ENCODE measurements around the gene HSH2D. TPM values are rescaled to one million over a fixed set of nuclear protein-coding genes. Genes with fewer than 3 reads are reported as not detected.

The HSH2D gene
- total and polyA plus RNA-seq, 10 of the 15 experiments (the other 5 are each of a cell fraction or from before 2014, with no cell fraction given) = 22.0 to 145 (median 89.3) TPM

DNA sequence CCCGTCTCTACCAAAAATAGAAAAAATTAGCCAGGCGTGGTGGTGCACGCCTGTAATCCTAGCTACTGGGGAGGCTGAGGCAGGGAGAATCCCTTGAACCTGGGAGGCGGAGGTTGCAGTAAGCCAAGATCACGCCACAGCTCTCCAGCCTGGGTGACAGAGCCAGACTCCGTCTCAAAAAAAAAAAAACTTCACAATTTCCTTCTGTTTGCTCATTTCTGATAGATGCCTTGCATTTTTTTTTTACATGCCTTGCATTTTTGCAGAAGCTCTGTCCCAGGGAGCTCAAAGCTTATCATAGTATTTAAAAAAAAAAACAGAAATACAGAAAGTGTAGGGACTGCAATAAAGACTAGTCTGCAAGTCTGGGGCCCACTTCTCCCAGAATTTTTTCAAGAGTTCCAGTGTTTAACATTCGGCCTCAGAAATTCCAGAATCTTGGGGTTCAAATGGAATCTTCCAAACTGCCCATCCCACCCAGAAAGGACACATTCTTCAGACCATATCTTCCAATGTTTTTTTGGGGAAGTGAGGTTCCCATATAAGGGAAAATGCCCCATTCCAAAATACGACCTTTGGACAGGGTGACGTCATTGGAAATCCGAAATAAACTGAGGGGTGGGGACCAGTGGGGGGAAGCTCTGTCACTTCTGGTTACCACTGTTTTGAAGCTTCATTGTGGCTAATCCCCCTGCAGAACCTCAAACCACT, 49.0 kb upstream of the HSH2D start:
- H2AFZ ChIP-seq (ENCODE audit: control insufficient read depth, low read depth, low read length) = no peak overlapping the region
- H3K79me2 ChIP-seq (ENCODE audit: control insufficient read depth, insufficient read depth, low read length) = no peaks in the 10 kb centered on the region; the same call in none of the 2 replicates
- 82% methylated on average over 10 of the region's 10 CpGs for WGBS (ENCODE audit: insufficient coverage, insufficient replicate concordance, low lambda C conversion rate, missing lambda C conversion rate)
- no peaks in the 10 kb centered on the region for H3K27me3 ChIP-seq (replicated peaks in 1 of 2; ENCODE audit: control insufficient read depth in 2 of 2, insufficient read depth in 2 of 2, low read length in 1 of 2)
- intact Hi-C loops (cut with micrococcal nuclease; ENCODE audit: unreplicated experiment) = no loop called here
- H3K4me1 ChIP-seq (ENCODE audit: control insufficient read depth, insufficient read depth, low read length) = no peaks in the 10 kb centered on the region
- ChIA-PET POLR2A (interaction anchor here (0.6 to 2.0 kb wide), 9 partner anchors 9 to 849 kb away, joined by 3 to 10 read pairs (median 3); partner anchors contain the start of gene RAB8A), RAD21 (ENCODE audit: unreplicated experiment) (no interaction called here), CTCF (interaction anchor here (0.8 to 1.7 kb wide), 7 partner anchors 8 to 78 kb away, joined by 3 to 7 read pairs (median 3); no protein-coding TSS in a partner anchor), SMC1A (ENCODE audit: uncharacterized antibody, unreplicated experiment) (interaction anchor here (1.3 to 1.4 kb wide), 2 partner anchors 8 to 15 kb away, joined by 4 to 6 read pairs; no protein-coding TSS in a partner anchor)
- BruUV-seq (replicated peaks) = TSS peak; percentile 13
- in situ Hi-C loops (cut with MboI) = no loop called here
- FAIRE-seq = no peak
- no peak for DNase-seq (ENCODE audit: low read depth, low spot score)
- TF ChIP-seq, protein P1, sequence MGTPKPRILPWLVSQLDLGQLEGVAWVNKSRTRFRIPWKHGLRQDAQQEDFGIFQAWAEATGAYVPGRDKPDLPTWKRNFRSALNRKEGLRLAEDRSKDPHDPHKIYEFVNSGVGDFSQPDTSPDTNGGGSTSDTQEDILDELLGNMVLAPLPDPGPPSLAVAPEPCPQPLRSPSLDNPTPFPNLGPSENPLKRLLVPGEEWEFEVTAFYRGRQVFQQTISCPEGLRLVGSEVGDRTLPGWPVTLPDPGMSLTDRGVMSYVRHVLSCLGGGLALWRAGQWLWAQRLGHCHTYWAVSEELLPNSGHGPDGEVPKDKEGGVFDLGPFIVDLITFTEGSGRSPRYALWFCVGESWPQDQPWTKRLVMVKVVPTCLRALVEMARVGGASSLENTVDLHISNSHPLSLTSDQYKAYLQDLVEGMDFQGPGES (IDR thresholded peaks at IDR 0.05) = no peak
- TF ChIP-seq, protein P2, sequence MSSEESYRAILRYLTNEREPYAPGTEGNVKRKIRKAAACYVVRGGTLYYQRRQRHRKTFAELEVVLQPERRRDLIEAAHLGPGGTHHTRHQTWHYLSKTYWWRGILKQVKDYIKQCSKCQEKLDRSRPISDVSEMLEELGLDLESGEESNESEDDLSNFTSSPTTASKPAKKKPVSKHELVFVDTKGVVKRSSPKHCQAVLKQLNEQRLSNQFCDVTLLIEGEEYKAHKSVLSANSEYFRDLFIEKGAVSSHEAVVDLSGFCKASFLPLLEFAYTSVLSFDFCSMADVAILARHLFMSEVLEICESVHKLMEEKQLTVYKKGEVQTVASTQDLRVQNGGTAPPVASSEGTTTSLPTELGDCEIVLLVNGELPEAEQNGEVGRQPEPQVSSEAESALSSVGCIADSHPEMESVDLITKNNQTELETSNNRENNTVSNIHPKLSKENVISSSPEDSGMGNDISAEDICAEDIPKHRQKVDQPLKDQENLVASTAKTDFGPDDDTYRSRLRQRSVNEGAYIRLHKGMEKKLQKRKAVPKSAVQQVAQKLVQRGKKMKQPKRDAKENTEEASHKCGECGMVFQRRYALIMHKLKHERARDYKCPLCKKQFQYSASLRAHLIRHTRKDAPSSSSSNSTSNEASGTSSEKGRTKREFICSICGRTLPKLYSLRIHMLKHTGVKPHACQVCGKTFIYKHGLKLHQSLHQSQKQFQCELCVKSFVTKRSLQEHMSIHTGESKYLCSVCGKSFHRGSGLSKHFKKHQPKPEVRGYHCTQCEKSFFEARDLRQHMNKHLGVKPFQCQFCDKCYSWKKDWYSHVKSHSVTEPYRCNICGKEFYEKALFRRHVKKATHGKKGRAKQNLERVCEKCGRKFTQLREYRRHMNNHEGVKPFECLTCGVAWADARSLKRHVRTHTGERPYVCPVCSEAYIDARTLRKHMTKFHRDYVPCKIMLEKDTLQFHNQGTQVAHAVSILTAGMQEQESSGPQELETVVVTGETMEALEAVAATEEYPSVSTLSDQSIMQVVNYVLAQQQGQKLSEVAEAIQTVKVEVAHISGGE (CRISPR knock-in tag; IDR thresholded peaks at IDR 0.05) = no peak
- TF ChIP-seq ATF7 (IDR thresholded peaks at IDR 0.05; ENCODE audit: low read depth) = peak; percentile 70
- no peak for TF ChIP-seq ZSCAN29 (IDR thresholded peaks at IDR 0.05)
- TF ChIP-seq EP300 (IDR thresholded peaks at IDR 0.05; ENCODE audit: borderline replicate concordance in 1 of 2, control insufficient read depth in 1 of 2, low read depth in 2 of 2, low read length in 2 of 2) = no peak
- TF ChIP-seq TCF12 (IDR thresholded peaks at IDR 0.05; ENCODE audit: low read depth, low read length) = no peak
- no peak overlapping the region for H3K4me3 ChIP-seq
- peaks cover 39 to 81% of the 10 kb centered on the region in 2 experiments for H3K36me3 ChIP-seq (ENCODE audit: control insufficient read depth in 2 of 2, insufficient read depth in 2 of 2, low read length in 1 of 2)
- H4K20me1 ChIP-seq (ENCODE audit: control insufficient read depth, insufficient read depth) = no peaks in the 10 kb centered on the region
- no peak overlapping the region for H3K4me2 ChIP-seq (ENCODE audit: control insufficient read depth, insufficient read depth)
- H3K9ac ChIP-seq (ENCODE audit: control insufficient read depth, insufficient read depth, low read length) = no peak overlapping the region
- no peak overlapping the region for H3K27ac ChIP-seq (ENCODE audit: control insufficient read depth, insufficient read depth)
- no peaks in the 10 kb centered on the region for H3K9me3 ChIP-seq (replicated peaks; ENCODE audit: control insufficient read depth, insufficient read depth, low read length)
- ATAC-seq = no peak; the same call in 2 of the 3 replicates
